Cardiac septum (tissue), 1 donor: ENCODE results near the gene LMTK2. TPM values are rescaled to one million over a fixed set of nuclear protein-coding genes. Genes with fewer than 3 reads are reported as not detected.
"Not testable (repeated sequence)": the region's sequence is repeated elsewhere in the genome, so short reads cannot be mapped to it uniquely, and the experiment has no call there.

Experiments used
- DNase-seq: peaks from one replicate; pipeline ENCODE4 v3.0.0-alpha.2; 2020; ENCODE audit warnings: low spot score
- intact Hi-C: fragments of 100-400 bp; cut with DNase I; formaldehyde crosslinking; loops from one replicate; pipeline ENCODE4 v1.14.0; 2022
- total RNA-seq: library from RNA; stranded (reverse); fragmentation: NEBNext Ultra II Directional; extraction: Animal tissue kit (Norgen Biotek cat#: 25700); gene quantifications from one replicate; pipeline ENCODE4 v1.2.1, GENCODE V29; 2021
- donor health status: DM: no; HTN: no; CAD: no.

LMTK2 gene
- total RNA-seq, 1 donor from 2014 or later, result 28.3 TPM

- intact Hi-C loops, result no loop called here
- DNase-seq, result no peak
These were observed 6.6 kb upstream of the LMTK2 start for GRCh38 chr7:98100088-98100487.

- intact Hi-C loops, result no loop called here
- no peak for DNase-seq
These were observed 4.5 kb upstream of the LMTK2 start for GRCh38 chr7:98102170-98102569.

DNA sequence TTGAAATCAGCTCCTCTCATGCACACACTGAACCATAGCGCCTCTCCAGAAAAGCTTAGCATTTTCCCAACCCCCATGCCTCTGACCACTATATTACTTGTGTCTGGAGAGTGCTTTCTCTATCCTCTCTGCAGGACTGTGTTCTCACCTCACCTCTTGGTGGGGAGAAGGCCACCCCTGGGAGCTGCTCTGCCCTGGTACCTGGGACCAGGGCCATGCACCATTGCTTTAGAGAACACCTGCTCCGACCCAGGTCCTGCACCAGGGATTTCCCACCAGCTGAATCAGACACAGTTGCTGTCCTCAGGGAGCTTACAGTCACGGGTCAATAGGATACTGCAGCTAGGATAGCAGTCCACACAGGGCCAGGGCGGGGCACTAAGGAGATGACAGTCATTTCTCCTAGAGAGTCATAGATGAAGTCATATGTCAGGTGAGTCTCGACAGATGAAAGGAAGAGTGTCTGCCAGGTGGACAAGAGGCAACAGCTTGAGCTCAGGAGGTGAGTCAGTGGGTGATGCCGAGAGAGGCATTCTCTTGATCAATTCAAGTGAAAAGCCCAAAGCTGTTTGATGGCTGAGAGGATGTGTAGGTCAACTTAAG lies 619 bp upstream of the LMTK2 start:
- intact Hi-C loops, result loop anchor here (1.0 kb wide), 1 partner anchor 62 kb away; no protein-coding TSS in a partner anchor
- no peak for DNase-seq

DNA sequence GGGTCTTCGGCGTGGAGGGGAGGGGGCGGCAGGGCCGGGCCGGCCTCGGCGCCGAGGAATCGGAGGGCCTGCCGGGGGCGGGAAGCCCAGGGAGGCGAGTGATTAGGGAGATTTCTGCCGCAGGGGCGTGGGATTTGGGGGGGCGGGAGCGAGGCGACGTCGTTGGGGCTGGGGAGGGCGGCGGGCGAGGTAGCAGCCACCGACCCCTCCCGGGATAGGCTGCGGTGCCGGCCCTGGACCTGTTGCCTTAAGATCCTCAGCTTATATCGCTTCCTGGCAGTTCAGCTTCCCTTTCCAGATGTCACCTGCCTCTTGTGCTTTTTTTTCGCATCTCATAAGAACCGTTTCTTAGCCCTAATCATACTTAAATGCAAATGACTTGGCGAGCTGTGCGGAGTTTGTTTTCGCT lies 655 bp downstream of the LMTK2 start:
- intact Hi-C loops, result no loop called here
- DNase-seq, result no peak

- DNase-seq, result no peak
- intact Hi-C loops, result no loop called here
These were observed 3.8 kb downstream of the LMTK2 start for GRCh38 chr7:98110249-98111022.

DNA sequence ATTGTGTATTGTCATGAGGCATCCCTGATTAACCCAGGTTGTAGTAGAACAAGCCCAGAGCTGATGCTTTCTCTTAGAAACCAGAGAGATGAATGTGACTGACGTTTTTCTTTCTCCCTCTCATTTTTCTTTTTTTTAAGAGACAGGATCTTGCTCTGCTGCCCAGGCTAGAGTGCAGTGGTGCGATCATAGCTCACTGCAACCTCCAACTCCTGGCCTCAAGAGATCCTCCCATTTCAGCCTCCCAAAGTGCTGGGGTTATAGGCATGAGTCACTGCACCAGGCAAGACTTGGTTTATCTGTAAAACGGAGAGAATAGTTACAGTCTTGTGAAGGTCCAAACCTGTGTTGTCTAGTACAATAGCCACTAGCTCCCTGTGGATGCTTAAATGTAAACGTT lies 5.4 kb downstream of the LMTK2 start:
- DNase-seq, result no peak
- intact Hi-C loops, result no loop called here

GRCh38 chr7:98115746-98116525 lies 9.3 kb downstream of the LMTK2 start:
- no peak for DNase-seq
- intact Hi-C loops, result no loop called here

- DNase-seq, result no peak
- intact Hi-C loops, result no loop called here
These were observed 10.2 kb downstream of the LMTK2 start for GRCh38 chr7:98116656-98117461.

GRCh38 chr7:98119256-98119918 lies 12.7 kb downstream of the LMTK2 start:
- intact Hi-C loops, result no loop called here
- no peak for DNase-seq

DNA sequence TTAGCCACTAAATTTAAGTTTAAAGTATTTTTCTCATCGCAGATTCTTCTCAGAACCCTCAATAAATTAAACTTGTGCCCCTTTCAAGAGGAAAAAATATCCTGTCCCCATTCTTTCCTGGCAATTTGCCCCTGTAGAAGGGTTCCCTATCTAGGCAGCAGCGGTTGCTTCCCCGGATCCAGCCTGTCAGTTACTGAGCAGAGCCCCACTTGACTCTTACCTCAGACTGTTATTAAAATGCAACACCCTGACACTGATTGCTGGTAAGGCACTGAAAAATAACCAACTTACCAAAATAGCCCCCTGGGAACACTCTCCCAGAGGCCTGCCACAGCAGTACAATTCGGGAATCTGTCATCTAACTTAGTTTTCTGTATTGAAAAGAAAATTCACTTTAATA lies 13.9 kb downstream of the LMTK2 start:
- no peak for DNase-seq
- intact Hi-C loops, result no loop called here

DNA sequence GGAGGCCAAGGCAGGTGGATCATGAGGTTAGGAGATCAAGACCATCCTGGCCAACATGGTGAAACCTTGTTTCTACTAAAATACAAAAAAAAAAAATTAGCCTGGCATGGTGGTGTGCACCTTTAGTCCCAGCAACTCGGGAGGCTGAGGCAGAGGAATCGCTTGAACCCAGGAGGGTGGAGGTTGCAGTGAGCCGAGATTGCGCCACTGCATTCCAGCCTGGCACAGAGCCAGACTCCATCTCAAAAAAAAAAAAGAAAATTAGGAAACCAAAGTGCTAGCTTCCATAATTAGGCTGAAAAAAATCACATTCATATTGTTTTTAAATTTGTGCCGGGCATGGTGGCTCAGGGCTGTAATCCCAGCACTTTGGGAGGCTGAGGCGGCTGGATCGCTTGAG lies 14.7 kb downstream of the LMTK2 start:
- intact Hi-C loops, DNase-seq: not testable (repeated sequence)

GRCh38 chr7:98123365-98123696 lies 16.7 kb downstream of the LMTK2 start:
- intact Hi-C loops, result no loop called here
- no peak for DNase-seq

- DNase-seq, result no peak
- intact Hi-C loops, result no loop called here
These were observed 19.1 kb downstream of the LMTK2 start for GRCh38 chr7:98125759-98126158.

DNA sequence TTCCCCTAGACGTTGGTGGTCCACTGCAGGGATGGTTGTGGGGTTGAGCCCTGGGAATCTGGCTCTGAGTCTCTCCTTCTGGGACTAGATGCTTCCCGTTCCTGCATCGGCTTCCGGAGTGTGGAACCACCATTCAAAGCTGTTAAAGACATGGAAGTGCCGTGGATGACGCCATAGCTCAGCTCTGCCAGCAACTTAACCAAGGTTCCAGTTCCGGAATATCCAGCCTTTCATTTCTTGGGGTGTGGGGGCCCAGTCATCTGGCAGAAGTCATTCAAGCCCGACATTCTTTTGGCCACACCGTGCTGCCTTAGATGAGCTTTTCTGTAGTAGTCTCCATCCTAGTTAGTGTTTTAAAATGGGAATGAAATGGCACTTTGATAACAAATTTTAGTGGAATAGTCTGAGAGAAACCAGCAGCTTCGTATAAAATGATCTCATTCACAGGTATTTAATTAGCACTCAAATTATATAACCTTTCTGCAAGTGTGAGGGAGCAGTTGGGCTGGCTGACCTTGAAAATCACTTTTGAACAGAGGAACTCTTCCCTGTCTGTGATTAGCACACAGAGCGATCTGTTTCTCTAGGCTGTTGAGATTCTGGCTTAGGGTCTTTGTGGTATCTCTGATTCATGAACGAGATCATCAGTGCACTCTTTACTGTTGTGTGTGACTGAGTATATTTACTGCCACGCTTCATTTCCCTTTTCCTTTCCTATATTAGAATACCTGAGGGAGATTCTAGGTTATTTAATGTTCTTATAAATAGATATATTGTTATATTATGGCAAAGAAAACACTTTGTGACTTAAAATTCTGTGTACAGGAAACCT lies 19.9 kb downstream of the LMTK2 start:
- intact Hi-C loops, result no loop called here
- DNase-seq, result no peak

GRCh38 chr7:98128346-98128745 lies 21.7 kb downstream of the LMTK2 start:
- DNase-seq, result no peak
- intact Hi-C loops, result no loop called here

- DNase-seq, result no peak
- intact Hi-C loops, result no loop called here
These were observed 24.3 kb downstream of the LMTK2 start for GRCh38 chr7:98130959-98131358.

DNA sequence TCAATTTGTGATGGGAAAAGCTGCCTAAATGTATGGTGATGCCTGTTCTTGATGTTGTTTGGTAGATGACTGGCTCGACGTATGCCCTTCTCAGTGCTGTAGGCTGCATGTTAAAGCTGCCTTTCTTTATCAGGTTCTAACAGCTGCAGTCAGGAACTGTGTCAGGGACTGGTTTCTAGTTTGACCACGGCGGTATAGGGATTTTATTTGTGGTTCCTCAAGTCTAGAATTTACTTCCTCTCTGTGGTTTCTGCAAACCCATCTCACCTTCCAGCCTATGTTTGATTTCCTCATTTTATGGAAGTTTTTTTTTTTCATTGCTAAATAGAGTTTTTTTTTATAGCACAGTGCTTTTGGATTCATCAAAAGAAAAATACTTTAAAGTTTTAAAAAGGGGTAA lies 26.5 kb downstream of the LMTK2 start:
- intact Hi-C loops, result no loop called here

DNA sequence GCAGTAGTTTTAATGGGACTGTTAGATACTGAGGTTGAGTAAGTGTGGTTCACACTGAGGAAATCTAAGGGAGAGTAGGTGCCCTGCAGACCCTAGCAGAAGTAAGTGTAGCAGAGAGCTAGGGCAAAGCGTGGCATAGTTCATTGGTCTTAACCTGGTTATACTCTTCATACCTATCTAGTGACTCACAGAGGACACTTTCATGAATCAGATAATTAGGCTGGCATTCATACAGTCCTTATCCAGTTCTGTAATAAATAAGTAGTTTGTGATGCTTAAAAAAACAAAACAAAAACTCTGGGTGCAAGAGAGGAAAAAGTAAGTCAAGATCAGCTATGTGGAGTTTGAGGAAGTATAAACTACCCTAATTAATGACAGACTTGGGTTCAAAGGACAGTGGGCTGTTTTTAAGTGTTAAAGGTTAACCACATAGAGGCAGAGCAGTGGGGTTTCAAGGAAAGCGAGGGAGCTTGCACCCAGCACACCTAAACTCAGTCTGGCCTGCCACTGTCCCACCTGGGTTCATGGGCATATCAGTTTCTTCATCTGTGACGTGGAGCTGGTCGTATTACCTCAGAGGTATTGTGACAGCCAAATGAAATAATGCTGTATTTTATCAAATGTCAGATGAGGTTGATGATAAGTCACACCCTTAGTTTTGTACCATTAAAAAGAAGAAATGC lies 27.1 kb downstream of the LMTK2 start:
- intact Hi-C loops, result no loop called here
- no peak for DNase-seq

More for the DNA sequence above, 26.5 kb downstream of the LMTK2 start:
- no peak for DNase-seq
